ENCODE data around the gene DPCD.
A peak's percentile ranks its signal among the peaks of the same experiment; 100 is the strongest.

DPCD gene

GRCh38 chr10:101566333-101567164, 21.6 kb upstream of the DPCD start:
- no peak for TF ChIP-seq CTCF (IDR thresholded peaks at IDR 0.05; ENCODE audit: low read depth, low read length)
- peak; percentile 28 for DNase-seq (ENCODE audit: low read depth, low spot score)

GRCh38 chr10:101567165-101568006, 20.7 kb upstream of the DPCD start:
- in situ Hi-C loops (cut with HindIII; ENCODE audit: low sequenced_read_pairs), result no loop called here
- no peak overlapping the region for H3K4me3 ChIP-seq (ENCODE audit: low read depth, low read length)
- DNase-seq (ENCODE audit: low read depth, low spot score), result no peak
- no peak for TF ChIP-seq CTCF (IDR thresholded peaks at IDR 0.05; ENCODE audit: low read depth, low read length)

More at GRCh38 chr10:101566333-101567164, 21.6 kb upstream of the DPCD start:
- in situ Hi-C loops (cut with HindIII; ENCODE audit: low sequenced_read_pairs), result no loop called here
- H3K4me3 ChIP-seq (ENCODE audit: low read depth, low read length), result no peak overlapping the region

- TF ChIP-seq CTCF (IDR thresholded peaks at IDR 0.05; ENCODE audit: low read depth, low read length), result no peak
- H3K4me3 ChIP-seq (ENCODE audit: low read depth, low read length), result no peak overlapping the region
- no peak for DNase-seq (ENCODE audit: low read depth, low spot score)
- in situ Hi-C loops (cut with HindIII; ENCODE audit: low sequenced_read_pairs), result no loop called here
These were observed 19.9 kb upstream of the DPCD start for GRCh38 chr10:101568054-101568745.

- no peak overlapping the region for H3K4me3 ChIP-seq (ENCODE audit: low read depth, low read length)
- in situ Hi-C loops (cut with HindIII; ENCODE audit: low sequenced_read_pairs), result no loop called here
- no peak for TF ChIP-seq CTCF (IDR thresholded peaks at IDR 0.05; ENCODE audit: low read depth, low read length)
- DNase-seq (ENCODE audit: low read depth, low spot score), result no peak
These were observed 18.8 kb upstream of the DPCD start for GRCh38 chr10:101569323-101569621.

- peak; percentile 73 for TF ChIP-seq CTCF (IDR thresholded peaks at IDR 0.05; ENCODE audit: low read depth, low read length)
- peak; percentile 67 for DNase-seq (ENCODE audit: low read depth, low spot score)
- H3K4me3 ChIP-seq (ENCODE audit: low read depth, low read length), result peak overlapping the region; percentile 60
- in situ Hi-C loops (cut with HindIII; ENCODE audit: low sequenced_read_pairs), result no loop called here
These were observed 18.3 kb upstream of the DPCD start for GRCh38 chr10:101569622-101570427.

Measured in astrocyte of the spinal cord (primary cell).